Stimulated activated CD8-positive, alpha-beta memory T cell treated with anti-CD3 and anti-CD28 coated beads, Interleukin-15, amount 100 ng/mL, for 1 hour (primary cell): Measurements from ENCODE around the gene PRDM5.
"Not testable (repeated sequence)": the region's sequence is repeated elsewhere in the genome, so short reads cannot be mapped to it uniquely, and the experiment has no call there.

ENCODE experiments used
- DNase-seq: peaks from one replicate; pipeline ENCODE4 v3.0.0-alpha.2; 2020; ENCODE audit warnings: low read depth

The PRDM5 gene

DNA sequence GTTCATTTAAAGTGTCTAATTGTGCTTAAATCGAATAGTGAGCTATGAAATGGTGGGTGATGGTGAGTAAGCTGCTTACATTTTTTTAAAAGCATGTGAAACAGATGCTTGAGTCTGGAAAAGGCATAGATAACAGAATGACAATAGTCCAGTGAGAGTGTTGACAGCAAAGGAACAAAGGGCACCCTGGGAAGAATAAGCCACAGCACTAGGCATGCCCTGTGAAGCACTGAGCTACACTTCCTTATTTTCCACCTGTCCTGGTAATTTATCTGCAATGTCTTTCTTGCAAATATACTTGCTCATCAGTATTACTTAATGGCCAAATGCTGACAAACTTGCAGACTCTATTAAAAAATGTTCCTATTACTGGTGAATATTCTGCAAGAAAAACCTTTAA lies 168.7 kb downstream of the PRDM5 start:
- DNase-seq: no peak

DNA sequence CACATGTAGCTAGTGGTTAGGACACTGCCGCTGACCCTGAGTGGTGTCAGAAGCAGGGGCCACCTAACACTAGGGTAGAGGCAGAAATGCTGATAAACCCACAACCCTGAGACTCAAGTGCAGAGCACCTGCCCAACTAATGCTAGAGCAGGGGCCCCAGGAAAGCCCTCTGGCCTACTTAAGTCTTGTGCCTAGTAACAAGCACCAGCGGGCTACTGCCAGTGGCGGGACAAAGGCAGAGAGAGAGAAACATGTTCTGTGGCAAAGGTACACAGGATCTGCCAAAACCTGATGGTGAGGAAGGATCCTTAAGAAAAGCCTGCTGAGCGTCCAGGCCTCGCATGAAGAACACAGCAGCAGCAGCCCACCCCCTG lies 172.4 kb downstream of the PRDM5 start:
- DNase-seq: no peak

DNA sequence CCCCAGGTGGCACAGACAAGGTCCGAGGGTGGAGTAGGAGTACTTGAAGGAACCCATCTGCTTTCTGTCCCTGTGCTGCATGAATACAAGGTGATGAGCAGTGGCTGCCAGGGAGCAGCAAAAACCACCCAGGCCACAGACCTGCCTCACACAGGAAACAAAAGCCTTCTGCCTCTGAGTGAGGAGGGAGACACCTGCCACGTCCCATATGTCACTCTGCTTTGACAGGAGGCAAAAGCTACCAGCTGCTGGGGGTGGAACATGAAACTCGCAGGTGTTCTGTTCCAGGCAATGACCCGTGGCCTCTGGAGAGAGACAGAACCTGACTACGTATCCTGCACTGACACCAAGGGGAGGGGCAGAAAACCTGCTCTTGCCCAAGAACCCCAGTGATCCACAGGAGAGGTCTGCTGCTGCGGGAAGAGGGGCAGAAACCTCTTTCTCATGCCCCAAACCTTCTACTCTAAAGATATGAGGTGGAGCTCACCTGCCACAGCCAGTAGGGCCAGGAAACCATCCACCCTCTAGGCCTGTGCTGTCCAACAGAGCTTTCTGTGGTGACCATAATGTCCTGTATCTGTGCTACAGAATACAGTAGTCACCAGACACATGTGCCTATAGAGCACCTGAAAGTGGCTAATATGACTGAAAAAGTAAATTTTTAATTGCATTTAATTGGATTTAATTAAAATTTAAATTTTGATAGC lies 172.9 kb downstream of the PRDM5 start:
- DNase-seq: no peak

DNA sequence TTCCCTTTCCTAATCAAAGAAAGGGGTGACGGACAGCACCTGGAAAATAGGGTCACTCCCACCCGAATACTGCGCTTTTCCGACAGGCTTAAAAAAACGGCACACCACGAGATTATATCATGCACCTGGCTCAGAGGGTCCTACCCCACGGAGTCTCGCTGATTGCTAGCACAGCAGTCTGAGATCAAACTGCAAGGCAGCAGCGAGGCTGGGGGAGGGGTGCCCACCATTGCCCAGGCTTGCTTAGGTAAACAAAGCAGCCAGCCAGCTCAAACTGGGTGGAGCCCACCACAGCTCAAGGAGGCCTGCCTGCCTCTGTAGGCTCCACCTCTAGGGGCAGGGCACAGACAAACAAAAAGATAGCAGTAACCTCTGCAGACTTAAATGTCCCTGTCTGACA lies 180.9 kb downstream of the PRDM5 start:
- not testable (repeated sequence) for DNase-seq

DNA sequence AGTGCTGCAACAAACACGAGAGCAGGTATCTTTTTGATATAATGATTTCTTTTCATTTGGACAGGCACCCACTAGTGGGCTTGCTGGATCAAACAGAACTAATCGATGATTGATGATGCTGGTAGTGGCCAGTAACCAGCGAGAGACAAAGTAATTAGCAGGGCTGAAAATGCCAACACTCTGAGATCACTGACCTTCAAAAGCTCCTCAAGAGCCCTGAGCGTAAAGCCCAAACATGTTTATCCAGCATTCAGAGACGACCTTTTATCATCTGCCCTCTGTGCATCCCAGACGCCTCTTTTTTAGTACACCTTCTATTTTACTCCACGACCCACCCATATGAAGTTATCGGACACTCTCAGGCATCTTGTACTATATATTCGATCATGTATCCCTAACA lies 186.2 kb downstream of the PRDM5 start:
- DNase-seq: no peak

DNA sequence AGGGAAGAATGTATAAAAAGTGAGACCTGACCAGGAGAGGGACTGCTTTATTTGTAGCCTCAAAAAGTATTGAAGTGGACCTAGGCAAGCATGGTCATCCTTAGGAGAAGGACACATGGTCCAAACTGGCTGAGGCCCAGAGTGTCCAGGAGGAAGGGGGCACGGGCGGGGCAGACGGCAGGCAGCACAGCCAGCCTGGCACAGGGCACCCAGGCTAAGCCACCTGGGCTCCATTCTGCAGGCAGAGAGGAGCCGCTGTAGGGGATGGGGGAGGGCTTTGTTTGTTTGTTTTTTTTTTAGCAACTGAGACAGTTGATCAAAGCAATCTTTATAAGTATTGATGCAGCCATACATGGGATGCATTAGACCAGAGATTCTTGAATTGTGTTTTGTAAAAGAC lies 188.6 kb downstream of the PRDM5 start:
- no peak for DNase-seq

DNA sequence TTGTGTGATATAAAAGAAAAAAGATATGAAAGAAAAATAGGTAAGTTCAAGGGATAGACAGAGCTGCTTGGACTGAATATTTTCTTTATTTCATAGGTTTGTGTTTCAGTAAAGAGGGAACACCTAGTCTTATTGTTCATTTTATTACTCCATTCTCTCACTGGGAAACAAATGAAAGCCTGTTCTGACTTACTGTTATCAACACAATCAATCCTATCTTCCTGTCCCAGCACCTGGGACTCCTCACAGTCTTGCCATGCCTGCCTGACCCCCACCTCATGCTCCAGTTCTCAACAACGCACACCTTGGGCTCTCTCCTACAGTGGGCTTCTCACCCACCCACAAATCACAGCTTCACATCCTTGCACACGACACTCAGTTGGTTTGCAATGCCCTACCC lies 189.5 kb downstream of the PRDM5 start:
- DNase-seq: no peak

DNA sequence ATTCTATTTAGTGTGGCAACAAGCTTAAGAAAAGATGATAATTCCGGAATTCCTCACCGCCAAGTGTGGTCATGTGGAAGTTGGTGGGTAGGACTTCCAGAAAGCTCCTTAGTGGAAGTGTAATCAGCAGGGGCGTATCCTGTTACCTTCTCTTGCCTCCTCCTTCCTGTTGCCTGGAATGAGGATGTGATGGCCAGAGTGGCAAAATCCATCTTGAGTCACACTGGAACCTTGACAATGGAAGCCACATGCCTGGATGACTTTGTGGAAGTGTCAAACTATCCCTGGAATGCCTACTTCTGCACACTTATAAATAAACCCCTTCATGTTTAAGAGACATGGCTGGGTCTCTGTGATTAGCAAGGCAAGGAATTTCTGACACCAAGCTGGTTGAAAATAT lies 191.0 kb downstream of the PRDM5 start:
- no peak for DNase-seq

DNA sequence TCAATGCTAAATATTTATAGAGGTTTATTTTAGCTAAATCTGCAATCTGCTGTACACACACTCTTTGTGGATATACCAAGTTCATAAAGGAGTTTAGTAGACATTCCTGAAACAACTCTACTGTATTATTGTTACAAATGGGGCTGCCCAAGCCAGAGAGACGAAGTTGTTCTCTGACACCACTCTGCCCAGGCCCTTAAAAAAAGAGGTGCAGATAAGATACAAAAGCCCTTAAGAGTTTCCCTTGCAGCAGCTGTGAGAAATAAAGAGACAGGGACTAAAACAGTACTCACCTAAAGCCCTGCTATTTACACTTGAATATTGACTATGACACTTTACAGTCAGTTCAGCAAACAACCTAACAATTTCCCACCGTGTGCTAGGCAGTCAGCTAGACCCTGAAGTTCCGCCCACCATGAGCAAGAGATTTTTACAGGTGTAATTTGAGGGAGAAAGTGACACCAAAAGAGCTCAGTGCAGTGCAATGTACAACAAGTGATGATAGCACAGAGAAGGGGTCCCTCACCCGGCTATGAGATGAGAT lies 191.7 kb downstream of the PRDM5 start:
- DNase-seq: no peak

DNA sequence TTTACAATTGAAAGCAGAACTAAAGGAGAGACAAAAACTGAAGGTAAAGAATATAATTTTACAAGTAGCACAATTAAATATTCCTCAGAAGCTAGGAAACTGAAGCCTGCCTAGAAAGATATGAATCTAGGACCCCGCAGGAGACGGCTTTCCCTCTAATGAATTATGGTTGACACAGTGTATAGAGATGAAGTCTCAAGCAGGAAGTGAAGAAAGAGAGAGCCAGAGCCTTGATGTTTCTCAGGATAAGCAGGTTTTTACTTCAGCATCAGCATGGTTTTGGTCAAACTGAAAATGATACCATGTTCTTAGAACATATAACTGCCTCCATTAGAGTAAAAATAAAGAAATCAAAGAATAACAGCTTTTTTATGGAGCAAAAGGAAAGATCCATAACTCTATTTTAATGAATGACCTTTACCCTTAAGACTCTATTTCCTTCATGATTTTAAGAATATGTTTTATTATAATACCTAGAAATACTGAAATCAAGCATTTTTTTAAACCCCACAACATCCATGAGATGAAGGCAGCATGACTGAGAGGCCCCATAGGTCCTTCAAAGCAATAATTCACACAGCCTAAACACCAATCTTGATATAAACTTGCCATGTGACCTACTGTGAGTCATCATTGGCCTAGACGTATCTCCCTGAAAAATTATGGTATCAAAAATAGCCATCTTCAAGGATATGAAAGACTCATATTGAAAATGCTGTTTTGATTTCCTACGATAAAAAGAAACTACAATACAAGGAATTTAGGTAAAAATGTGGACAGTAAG lies 193.4 kb downstream of the PRDM5 start:
- no peak for DNase-seq

DNA sequence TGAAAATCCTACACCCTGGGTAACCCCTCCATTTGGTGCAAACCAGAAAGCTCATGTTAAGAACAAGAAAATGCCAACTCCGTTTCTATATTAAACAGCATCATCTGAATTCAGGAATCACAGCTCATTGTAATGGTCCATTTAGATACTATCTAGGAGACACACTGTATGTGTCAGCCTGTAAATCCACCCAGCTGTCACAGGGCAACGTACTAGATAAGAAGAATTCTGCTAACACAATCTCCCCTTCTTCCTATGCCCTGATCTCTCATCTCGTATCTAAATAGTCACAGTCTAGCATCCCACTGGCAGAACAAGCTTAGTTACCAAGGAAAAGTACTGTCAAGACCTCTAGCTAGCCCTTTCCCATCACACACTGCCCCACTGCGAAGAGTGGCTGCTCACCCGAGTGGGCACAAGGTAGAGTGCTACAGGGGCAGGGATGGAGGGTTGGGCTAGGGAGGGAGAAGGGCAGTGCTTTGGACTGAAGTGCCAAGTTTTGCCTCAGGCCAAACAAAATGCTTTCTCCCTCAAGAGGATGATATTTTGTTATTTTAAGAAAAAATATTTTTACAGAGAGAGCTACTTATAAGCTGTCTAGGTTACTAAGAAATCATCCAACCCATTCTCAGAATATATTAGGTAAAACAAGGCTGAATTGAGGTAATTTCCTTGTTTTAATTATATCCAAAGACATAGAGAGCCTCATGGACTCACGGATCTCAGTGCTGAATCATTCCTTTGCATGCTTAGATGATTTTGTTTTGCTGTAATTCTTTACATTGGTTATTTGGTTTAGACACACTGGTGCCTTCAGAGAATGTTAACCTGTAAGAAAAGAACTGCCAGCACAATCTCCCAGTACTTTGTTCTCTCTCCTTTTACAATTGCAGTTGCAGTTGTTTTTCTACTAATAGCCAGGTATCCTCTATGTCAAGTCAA lies 196.6 kb downstream of the PRDM5 start:
- no peak for DNase-seq

DNA sequence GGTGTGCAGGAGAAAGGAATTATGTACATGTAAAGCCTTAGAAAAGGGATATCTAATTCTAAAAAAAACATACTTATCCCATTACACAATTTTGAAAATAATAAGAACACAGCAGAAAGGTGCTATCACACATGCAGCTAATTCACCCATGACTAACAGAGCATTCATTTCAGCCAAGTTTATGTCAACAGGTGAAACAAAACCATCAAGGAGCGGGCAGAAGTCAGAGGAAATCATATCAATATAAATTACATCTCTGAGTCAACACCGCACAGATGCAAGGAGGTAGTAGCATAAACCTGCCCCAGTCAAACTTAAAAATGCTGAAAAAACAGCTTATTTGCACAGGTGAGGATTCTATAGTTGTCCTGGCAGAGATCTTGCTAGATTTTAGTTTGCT lies 197.9 kb downstream of the PRDM5 start:
- DNase-seq: no peak

DNA sequence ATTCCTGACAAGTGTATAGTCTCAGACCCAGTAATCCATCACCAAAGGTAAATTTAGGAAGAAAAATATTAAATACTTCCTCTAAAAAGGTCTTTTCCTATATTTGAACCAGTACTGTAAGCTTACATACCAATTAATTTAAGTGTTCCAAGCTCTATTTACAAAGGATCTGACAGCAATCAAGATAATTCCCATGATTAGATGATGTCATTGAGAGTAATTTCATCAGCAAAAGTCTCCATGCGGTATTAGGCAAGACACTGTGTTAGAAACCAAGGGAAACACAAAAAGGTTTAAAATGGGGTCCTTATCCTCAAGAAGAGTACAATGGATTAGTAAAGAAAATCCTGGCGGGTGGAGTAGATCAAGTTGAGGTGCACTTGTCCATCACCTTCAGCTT lies 198.5 kb downstream of the PRDM5 start:
- DNase-seq: no peak

DNA sequence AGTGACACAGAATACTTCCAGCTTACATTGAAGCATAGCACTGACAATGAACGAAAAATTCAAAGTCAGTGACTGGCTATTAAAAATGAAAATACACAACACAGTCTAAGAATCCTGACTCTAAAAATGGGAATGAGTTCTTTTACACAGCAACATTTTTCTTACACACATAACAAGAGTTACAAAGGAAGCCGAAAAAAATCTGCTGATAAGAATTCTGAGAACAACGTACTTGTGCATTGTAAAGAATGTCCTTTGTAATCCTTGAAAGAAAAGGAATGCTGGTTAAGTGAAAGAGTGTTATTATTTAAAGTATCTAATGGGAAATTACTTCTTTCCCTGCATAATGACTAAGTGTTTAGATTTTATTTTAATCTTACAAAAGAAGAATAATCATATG lies 199.4 kb downstream of the PRDM5 start:
- no peak for DNase-seq

DNA sequence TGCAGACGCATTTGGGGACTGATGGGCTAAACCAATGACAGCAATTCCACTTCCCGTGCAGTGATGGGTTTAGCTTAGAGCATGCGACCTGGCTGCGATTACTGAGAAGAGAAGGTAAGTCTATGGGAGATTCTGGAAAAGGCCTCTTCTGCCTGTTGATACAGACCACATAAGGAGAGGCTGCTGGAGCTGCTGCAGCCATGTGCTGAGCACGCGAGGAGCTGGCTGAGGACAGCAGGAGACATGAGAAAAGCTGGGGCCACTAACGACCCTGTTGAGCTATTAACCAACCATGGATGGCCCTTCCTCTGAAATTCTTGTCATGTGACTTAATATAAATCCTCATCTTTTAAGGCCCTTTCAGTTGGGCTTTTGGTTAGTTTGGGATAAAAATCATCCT lies 199.9 kb downstream of the PRDM5 start:
- DNase-seq: no peak

DNA sequence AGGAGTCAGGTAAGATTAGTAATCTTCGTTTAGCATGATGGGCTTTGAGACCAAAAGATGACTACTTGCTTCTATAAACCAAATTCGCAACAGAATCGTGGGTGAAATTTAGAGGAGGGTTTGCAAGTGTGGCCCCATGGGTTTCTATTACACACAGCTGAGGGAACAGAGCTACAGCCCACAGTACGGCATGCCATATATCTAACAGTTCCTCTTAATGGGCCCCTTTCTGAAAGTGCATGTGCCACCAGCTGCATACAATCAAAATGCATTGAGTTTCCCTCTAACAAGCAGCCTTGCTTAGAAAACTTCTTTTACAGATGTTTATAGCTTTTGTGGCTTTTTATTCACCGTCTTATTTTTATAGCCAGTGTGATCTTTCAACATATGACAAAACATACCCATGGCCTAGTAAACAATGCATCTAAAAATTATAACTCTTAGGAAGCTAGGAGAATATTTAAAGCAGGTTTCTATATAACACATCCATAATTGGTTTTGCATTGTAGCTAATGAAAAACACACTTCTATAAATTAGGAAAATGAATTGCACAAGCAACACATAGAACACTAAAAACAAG lies 202.1 kb downstream of the PRDM5 start:
- DNase-seq: no peak

DNA sequence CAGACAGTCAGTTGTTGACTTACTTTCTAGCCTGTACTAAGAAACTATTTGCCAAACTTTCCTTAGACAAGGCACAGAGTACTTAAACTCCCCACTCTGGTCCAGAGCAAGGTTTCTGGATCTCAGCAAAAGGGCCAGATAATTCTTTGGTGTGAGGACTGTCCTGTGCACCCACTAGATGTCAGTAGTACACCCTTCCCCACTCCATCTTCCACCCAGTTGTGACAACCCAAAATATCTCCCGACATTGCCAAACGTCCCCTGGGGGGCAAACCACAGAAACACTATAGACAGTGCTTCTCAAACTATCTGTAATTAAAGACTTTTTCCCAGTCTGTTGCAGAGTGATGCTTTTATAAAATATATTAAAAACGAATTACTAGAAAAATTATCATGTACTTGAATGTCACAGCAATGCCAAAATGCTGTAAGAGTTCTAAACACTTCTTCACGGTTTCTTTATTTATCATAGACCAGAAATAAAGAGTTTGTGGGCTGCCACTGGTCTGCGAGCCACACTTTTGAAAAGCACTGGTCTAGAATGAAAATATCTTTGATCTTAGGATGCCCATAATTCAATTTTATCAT lies 203.5 kb downstream of the PRDM5 start:
- no peak for DNase-seq

DNA sequence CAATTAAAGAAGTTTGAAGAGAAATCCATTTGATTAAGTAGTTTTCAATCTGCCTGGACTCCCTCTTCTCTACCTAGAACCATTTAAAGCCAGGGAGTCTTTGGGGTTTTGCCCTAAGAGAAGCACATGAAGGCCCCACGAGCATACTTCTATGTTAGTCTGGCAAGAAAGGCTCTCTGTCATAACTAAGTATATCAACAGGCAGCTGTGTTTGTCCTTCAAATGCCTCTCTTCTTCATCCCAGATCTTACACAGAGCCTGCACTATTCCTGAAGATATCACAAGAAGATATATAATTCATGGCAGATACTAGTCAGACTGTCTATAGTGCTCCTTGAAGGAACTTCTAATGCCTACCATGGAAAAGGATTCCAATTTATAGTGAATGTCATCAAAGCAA lies 206.2 kb downstream of the PRDM5 start:
- DNase-seq: no peak

DNA sequence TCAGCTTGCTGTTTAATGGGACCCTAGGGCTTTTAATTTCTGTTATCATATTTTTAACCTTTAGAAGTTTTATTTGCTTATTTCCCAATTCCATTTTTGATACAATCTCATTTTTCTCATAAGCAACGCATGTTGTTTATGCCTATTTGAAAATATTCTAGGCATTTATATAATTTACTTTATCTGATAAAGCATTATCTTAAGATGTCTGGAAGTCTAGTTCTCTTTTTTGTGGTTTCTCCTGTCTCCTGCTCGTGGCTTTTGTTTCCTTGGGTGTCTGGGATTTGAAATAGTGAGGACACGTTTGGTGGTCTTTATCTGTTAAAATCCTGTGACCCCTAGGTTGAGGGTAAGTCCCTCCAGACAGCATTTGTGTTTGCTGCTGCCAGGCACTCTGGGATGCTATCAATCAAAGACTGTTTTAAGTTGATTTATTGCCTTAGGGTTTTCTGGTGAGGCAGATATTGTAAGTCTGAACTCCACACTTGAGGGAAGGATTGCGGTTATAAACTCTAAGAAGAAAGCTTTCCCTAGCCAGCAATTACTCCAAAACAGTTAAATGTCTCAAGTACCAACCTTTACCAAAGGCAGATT lies 208.0 kb downstream of the PRDM5 start:
- no peak for DNase-seq

DNA sequence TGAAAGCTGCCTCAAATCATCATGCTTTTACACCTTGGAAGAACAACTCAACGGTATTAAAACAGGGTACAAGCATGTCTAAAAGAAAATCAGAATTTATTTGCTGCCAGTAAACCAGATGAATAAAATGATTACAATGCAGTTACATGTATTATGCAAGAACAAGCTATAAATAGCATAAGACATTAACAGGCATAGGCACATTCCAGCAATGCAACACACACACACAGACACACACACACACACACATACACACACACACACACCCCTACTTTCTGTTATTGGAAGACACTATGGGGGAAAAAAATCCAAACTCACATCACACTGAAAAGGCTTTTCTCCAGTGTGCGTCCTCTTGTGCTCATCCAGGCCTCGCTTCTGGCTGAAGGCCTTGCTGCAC lies 212.5 kb downstream of the PRDM5 start:
- DNase-seq: no peak

DNA sequence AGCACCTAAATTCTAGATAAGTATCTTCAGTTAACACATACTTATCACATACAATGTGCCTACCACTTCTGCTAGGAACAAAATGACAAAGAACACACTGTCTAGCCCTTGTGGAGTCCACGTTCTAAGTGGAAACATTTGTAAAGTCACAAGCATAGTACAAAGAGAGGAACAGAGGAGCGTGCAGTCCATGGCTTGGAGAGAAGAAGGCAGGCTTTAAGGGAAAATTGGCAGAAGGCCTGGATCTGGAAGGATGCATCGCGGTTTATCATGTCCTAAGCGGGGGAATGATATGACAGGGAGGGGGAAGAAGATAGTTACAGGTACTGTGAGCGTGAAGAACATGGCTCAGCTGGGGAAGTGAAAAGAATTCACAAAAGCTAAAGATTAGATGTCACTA lies 218.0 kb downstream of the PRDM5 start:
- no peak for DNase-seq
